Measurements from ENCODE around the gene RNASEH2A.

DNA sequence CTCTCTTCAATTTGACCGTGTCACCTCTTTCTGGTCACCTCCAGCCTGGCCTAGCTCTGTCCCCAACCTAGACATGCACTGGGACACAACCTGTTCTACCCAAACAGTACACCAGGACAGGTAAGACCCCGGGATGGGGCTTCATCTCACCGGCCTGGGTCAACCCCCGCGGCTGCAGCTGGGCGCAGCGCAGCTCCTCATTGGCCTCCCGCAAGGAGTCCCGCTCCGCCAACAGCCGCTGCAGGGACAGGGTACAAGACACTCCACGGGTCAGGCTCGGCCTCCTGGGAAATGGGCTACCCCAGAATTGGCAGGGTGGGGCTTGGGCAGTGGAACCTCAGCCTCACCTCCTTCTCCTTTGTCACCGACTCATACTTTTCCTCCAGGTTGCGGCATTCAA lies 38.7 kb upstream of the RNASEH2A start:
- TF ChIP-seq, protein P1, sequence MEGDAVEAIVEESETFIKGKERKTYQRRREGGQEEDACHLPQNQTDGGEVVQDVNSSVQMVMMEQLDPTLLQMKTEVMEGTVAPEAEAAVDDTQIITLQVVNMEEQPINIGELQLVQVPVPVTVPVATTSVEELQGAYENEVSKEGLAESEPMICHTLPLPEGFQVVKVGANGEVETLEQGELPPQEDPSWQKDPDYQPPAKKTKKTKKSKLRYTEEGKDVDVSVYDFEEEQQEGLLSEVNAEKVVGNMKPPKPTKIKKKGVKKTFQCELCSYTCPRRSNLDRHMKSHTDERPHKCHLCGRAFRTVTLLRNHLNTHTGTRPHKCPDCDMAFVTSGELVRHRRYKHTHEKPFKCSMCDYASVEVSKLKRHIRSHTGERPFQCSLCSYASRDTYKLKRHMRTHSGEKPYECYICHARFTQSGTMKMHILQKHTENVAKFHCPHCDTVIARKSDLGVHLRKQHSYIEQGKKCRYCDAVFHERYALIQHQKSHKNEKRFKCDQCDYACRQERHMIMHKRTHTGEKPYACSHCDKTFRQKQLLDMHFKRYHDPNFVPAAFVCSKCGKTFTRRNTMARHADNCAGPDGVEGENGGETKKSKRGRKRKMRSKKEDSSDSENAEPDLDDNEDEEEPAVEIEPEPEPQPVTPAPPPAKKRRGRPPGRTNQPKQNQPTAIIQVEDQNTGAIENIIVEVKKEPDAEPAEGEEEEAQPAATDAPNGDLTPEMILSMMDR (IDR thresholded peaks at IDR 0.05) = no peak
- no peak for TF ChIP-seq POLR2A (IDR thresholded peaks at IDR 0.05)

Measured in adrenal gland (tissue), 5 donors.